ENCODE measurements around the gene COX5B.
"Not testable (repeated sequence)": the region's sequence is repeated elsewhere in the genome, so short reads cannot be mapped to it uniquely, and the experiment has no call there.

COX5B gene

GRCh38 chr2:97654791-97655190 lies 8.9 kb downstream of the COX5B start:
- DNase-seq = no peak

- DNase-seq = no peak
Measured at GRCh38 chr2:97656129-97656755, 10.4 kb downstream of the COX5B start.

GRCh38 chr2:97656905-97657587 lies 11.2 kb downstream of the COX5B start:
- no peak for DNase-seq

- no peak for DNase-seq
Measured at GRCh38 chr2:97657986-97658690, 12.3 kb downstream of the COX5B start.

- DNase-seq = no peak
Measured at GRCh38 chr2:97658691-97659157, 12.9 kb downstream of the COX5B start.

DNA sequence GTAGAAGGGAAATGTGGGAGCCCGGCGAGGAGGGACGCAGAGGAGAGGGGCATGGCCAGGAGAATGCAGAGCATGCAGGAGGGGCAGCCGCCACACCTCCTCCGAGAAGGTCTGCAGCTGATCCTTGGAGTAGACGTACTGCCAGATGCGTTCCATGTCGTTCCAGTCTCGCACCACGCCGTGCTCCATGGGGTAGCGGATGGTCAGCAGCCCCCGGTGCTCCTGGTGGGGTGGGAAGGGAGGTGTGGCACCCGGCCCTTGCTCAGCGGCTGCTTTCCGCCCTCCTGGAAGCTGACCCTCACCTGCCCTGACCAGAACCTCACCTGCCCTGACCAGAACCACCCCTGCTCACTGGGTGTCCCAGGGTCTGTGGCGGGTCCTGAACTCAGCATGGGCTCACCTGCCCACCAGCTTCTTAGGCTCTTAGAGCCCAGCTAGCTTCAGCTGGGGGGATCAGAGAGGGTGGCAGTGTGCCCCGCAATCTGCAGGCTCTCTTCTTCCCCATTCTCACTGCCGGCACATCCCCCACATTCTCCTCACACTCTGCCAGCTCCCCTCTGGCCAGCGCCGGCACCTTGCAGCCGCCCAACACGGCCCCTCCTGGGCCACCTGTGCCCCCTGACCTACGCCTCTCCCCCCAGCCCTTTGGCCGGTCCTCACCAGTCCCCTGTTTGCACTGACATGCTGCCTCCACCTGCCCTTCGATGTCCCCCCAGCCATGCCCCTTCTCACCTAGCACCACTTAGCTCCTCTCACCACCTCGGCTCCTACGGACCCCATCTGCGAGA lies 13.6 kb downstream of the COX5B start:
- DNase-seq = no peak

- no peak for DNase-seq
Measured at GRCh38 chr2:97660044-97660774, 14.3 kb downstream of the COX5B start.

DNA sequence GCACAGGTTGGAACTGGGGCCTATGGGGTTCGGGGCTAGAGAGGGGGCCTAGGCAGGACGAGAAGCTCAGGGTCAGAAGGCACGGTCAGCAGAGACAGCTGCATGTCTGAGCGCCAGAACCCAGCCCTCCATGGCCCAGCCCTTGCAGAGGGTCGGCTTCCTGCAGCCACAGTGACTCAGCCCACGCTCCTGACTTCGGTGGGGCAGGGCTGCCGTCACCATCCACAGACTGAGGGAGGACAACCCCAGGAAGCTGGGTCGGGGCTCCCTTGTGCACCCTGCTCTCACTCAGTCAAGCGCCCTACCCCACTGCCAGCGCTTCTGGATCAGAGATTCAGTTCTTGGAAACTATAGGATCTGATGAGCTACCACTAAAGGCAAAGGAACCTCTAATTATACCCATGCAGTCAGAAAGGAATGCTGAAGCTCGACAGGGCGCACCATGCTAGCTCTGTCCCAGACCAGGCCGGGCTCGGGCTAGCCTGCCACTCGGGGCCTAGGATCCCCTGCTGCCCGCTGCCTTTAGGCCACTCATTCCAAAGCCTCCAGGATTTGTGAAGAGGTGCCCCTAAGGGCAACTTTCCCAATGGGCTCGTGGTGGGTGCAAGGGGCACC lies 15.0 kb downstream of the COX5B start:
- DNase-seq = no peak

DNA sequence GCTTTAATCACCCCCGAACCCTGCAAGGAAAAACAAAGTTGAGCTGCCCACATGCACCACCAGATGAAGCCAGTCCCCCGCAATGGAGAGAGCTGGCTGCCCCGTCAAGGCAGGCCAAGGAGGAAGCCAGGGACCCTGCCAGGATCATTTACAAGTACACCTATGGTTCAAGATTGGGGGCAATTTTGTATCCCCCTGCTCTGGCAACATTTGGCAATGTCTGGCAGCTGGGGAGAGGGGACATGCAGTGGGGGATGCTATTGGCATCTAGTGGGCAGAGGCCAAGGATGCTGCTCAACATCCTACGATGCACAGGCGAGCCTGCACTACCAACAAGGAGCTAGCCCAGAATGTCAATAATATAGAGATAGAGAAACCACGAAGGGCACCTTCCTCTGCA lies 16.1 kb downstream of the COX5B start:
- no peak for DNase-seq

GRCh38 chr2:97662386-97662894 lies 16.6 kb downstream of the COX5B start:
- no peak for DNase-seq

- DNase-seq = peak; percentile 27
Measured at GRCh38 chr2:97662895-97663625, 17.2 kb downstream of the COX5B start.

- DNase-seq = no peak
Measured at GRCh38 chr2:97663626-97663961, 17.7 kb downstream of the COX5B start.

DNA sequence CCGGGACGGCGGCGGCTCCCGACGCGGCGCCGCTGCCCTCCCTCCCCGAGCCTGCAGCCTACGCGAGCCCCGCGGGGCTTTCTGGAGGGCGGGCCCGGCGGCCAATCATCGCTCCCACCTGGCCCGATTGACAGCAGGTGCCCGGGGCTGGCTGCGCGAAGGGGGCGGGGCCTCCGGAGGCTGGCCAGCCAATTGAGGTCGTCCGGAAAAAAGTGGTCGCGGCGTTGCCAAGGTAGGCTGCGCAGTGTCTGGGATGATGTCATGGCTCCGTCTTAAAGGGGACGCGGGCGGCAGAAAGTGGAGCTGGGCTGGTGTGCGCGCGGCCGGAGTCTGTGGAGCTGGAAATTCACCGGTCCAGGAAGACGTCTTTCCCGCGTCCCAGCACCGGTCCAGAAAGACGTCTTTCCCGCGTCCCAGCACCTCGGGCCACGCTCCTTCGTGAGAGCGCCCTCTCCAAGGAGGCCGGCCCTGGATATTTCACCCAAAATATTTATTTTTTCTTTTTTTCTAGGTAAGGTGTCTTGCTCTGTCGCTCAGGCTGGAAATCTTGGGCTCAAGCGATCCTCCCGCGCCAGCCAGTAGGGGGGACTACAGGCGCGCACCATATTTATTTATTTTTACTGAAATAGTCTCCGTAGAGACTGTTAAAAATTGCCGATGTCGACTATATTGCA lies 18.2 kb downstream of the COX5B start, which contains the start of gene ACTR1B:
TSS of gene ACTR1B (minus strand) at position 83 of the 674 bp plus-strand sequence. CDS start 154 bp downstream, outside the sequence.
- peak; percentile 98 for DNase-seq

GRCh38 chr2:97664636-97664970 lies 18.7 kb downstream of the COX5B start:
- peak; percentile 49 for DNase-seq

DNA sequence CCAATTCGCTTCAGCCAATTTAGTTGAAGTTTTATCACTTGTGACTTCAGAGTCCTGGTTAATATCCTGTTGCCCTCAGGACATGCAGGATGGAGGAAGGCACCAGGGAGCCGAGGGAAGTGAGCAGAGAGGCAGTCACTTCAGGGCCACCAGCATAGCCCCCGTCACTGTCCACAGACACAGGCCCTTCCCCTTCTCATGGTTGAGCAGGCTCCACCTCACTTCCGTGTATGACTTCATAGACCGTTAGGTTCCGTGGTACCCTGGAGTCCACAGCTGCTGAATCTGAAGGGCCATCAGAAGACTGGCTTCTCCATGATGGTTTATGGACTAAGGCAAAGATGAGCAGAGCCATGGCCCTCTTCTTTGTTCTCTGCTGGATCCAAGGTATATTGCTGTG lies 23.6 kb downstream of the COX5B start, which contains the start of gene C2orf92:
TSS of gene C2orf92 (plus strand) at position 266 of the 400 bp plus-strand sequence. CDS start at position 342, 76 bp downstream.
- DNase-seq = no peak

DNA sequence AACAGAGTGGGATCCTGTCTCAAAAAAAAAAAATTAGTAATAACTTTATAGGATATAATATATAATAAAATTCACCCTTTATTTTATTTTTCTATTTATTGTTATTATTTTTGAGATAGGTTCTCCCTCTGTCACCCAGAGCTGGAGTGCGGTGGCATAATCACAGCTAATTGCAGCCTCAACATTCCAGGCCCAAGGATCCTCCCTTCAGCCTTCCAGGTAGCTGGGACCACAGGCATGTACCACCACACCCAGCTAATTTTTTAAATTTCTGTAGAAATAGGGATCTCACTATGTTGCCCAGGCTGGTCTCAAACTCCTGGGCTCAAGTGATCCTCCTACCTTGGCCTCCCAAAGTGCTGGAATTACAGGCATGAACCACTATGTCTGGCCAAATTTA lies 24.6 kb downstream of the COX5B start:
- no peak for DNase-seq

- no peak for DNase-seq
Measured at GRCh38 chr2:97671526-97671925, 25.7 kb downstream of the COX5B start.

DNA sequence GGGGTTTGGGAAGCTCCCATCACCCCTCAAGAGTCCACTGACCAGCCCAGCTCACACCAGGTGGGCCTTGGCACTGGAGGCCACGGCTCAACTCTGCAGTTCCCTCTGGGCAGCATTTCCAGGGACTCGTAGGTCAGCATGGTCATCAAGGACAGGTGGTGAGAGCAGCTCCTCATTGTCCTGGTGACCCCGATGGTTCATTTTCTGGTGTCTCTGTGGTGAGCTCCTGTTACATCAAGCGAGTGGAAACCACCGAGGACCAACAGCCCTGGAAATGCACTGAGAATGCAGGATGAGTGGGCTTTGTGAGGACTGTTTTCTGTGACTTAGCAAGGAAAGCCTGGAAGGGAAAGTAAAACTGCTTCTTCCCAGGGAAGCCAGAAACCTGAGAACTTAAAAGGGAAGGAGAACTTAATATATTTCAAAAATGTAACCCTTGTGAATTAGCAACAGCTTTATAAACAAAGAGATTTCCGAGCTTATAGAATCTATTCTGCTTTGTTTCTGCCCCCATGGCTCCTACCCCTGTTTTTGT lies 26.8 kb downstream of the COX5B start:
- DNase-seq = not testable (repeated sequence)

DNA sequence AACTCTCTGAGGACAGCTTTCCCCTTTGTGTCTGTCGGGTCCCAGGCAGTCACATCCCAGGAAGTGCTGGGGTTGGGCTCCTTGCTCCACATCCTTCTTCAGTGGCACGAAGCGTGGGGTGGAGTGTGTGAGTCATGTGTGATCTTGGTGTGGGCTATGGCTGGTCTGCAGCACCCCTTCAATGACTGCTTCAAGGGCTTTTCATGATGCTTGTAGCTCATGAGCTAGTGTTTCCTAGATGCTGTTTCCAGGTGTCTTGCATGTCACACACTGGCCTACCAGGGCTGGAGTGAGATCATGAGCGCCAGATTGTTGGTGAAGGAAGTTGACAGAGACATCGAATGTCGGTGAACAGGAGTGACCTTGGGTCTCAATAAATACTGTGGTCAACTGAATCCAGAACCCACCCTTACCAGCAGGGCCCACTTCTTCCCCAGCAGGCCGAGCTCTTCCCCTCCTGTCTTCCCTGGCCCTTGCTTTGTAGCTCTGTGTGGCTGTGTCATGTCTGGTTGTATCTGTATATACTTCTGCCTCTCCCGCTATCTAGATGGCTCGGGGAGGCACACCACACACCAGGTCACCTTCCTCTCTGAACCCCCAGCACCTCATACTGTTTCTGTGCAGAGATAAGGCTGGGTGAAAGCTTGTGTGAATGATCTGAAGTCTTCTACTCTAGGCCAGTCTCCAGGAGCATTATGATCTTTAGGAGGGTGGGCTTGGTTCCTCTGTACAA lies 27.5 kb downstream of the COX5B start:
- no peak for DNase-seq

DNA sequence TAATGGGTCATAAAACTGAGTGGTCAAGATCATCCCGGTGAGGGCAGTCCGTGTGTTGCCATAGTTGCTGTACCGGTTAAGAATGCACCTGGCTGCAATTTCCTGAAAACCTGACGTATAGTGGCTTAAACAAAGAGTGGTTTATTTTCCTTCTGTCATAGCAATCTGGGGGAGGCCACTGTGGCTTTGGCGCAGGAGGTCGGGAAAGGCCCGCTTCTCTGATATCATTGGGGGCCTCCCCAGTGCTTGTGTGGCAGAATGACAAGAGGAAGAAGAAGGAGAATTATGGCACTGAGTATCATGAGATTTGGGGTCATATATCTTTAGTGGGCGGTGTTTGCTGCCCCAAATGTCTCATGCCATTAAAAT lies 28.0 kb downstream of the COX5B start:
- no peak for DNase-seq

All from NCI-H1436 (cell line).